ENCODE results near the gene CLDN10. TPM values are rescaled to one million over a fixed set of nuclear protein-coding genes. Genes with fewer than 3 reads are reported as not detected.

Gene CLDN10
- total and polyA plus RNA-seq, 2 of the 8 experiments (the other 6 are each of a cell fraction or from before 2014, with no cell fraction given), result 41.2 to 43.6 TPM

DNA sequence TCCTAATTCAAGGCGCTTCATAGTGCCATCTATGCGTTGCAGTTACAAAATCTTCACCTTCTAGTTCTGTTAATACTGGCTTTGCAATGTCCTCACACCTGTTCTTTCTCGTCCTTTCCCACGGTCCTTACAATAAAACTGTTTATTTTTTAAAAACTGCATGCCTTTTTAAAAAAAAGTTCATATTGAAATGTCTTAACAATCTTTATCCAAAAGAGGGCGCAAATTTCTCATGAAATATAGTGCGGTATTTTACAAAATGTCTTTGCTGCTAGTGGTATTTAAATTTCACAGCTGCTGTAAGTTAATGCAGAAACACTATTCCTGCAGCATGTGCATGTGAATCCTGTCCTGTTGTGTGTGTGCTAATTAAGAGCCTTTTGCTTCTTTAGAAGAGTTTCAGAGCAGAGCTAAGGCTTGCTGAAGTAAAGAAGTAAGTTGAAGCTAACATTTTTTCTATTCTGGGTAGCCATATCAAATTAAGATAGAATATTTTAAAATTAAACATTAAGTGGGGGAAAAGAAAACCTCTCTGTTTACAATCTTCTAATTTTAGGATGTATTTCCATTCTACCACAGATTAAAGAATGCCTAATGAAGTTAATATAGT is 15.8 kb upstream of the CLDN10 start (continued):
- TF ChIP-seq, protein P1, sequence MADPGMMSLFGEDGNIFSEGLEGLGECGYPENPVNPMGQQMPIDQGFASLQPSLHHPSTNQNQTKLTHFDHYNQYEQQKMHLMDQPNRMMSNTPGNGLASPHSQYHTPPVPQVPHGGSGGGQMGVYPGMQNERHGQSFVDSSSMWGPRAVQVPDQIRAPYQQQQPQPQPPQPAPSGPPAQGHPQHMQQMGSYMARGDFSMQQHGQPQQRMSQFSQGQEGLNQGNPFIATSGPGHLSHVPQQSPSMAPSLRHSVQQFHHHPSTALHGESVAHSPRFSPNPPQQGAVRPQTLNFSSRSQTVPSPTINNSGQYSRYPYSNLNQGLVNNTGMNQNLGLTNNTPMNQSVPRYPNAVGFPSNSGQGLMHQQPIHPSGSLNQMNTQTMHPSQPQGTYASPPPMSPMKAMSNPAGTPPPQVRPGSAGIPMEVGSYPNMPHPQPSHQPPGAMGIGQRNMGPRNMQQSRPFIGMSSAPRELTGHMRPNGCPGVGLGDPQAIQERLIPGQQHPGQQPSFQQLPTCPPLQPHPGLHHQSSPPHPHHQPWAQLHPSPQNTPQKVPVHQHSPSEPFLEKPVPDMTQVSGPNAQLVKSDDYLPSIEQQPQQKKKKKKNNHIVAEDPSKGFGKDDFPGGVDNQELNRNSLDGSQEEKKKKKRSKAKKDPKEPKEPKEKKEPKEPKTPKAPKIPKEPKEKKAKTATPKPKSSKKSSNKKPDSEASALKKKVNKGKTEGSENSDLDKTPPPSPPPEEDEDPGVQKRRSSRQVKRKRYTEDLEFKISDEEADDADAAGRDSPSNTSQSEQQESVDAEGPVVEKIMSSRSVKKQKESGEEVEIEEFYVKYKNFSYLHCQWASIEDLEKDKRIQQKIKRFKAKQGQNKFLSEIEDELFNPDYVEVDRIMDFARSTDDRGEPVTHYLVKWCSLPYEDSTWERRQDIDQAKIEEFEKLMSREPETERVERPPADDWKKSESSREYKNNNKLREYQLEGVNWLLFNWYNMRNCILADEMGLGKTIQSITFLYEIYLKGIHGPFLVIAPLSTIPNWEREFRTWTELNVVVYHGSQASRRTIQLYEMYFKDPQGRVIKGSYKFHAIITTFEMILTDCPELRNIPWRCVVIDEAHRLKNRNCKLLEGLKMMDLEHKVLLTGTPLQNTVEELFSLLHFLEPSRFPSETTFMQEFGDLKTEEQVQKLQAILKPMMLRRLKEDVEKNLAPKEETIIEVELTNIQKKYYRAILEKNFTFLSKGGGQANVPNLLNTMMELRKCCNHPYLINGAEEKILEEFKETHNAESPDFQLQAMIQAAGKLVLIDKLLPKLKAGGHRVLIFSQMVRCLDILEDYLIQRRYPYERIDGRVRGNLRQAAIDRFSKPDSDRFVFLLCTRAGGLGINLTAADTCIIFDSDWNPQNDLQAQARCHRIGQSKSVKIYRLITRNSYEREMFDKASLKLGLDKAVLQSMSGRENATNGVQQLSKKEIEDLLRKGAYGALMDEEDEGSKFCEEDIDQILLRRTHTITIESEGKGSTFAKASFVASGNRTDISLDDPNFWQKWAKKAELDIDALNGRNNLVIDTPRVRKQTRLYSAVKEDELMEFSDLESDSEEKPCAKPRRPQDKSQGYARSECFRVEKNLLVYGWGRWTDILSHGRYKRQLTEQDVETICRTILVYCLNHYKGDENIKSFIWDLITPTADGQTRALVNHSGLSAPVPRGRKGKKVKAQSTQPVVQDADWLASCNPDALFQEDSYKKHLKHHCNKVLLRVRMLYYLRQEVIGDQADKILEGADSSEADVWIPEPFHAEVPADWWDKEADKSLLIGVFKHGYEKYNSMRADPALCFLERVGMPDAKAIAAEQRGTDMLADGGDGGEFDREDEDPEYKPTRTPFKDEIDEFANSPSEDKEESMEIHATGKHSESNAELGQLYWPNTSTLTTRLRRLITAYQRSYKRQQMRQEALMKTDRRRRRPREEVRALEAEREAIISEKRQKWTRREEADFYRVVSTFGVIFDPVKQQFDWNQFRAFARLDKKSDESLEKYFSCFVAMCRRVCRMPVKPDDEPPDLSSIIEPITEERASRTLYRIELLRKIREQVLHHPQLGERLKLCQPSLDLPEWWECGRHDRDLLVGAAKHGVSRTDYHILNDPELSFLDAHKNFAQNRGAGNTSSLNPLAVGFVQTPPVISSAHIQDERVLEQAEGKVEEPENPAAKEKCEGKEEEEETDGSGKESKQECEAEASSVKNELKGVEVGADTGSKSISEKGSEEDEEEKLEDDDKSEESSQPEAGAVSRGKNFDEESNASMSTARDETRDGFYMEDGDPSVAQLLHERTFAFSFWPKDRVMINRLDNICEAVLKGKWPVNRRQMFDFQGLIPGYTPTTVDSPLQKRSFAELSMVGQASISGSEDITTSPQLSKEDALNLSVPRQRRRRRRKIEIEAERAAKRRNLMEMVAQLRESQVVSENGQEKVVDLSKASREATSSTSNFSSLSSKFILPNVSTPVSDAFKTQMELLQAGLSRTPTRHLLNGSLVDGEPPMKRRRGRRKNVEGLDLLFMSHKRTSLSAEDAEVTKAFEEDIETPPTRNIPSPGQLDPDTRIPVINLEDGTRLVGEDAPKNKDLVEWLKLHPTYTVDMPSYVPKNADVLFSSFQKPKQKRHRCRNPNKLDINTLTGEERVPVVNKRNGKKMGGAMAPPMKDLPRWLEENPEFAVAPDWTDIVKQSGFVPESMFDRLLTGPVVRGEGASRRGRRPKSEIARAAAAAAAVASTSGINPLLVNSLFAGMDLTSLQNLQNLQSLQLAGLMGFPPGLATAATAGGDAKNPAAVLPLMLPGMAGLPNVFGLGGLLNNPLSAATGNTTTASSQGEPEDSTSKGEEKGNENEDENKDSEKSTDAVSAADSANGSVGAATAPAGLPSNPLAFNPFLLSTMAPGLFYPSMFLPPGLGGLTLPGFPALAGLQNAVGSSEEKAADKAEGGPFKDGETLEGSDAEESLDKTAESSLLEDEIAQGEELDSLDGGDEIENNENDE (IDR thresholded peaks at IDR 0.05; ENCODE audit: insufficient replicate concordance, low read length), result no peak
- TF ChIP-seq HDAC2 (IDR thresholded peaks at IDR 0.05; ENCODE audit: borderline replicate concordance in 1 of 2, low read depth in 2 of 2, low read length in 2 of 2) (no peak), CHD2 (IDR thresholded peaks at IDR 0.05; ENCODE audit: low read length) (no peak), TBP (IDR thresholded peaks at IDR 0.05; ENCODE audit: low read depth, low read length) (no peak), BCL11A (IDR thresholded peaks at IDR 0.05; ENCODE audit: low read depth in 2 of 2, low read length in 2 of 2) (no peak), MAFK (IDR thresholded peaks at IDR 0.05; ENCODE audit: low read depth, low read length) (no peak), RAD21 (IDR thresholded peaks at IDR 0.05 in 1 of 2, conservative IDR thresholded peaks at IDR 0.05 in 1 of 2; ENCODE audit: low read depth in 2 of 2, low read length in 2 of 2) (peak in 1 of 2 experiments; percentile 4; a peak in 3 of 4 replicates), ASH2L (IDR thresholded peaks at IDR 0.05; ENCODE audit: low read length) (no peak), SP2 (IDR thresholded peaks at IDR 0.05; ENCODE audit: low read length) (no peak)
